ENCODE data around the gene DDX11. TPM values are rescaled to one million over a fixed set of nuclear protein-coding genes. Genes with fewer than 3 reads are reported as not detected.
"Not testable (repeated sequence)": the region's sequence is repeated elsewhere in the genome, so short reads cannot be mapped to it uniquely, and the experiment has no call there.

Gene DDX11
- total and polyA plus RNA-seq, 2 of the 4 experiments (the other 2 are of a cell fraction), result 10.8 to 17.6 TPM

DNA sequence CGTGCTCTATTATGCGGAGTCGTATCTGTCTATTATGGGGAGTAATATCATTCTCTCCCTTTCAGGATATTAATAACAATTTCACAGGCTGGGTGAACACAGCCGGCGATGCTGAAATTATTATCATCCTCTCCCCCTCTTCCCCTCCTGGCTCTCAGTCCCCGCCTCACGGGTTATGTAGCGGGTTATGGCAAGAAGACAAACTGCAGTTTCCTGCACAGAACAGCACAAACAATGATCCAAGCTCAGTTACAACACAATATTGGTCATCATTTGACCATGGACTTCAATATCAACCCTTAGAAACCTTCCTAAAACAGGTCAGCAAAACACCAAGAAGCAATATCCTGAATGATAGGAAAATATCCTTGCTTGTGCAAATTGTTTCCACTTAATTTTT lies 50.5 kb downstream of the DDX11 start:
- H4K91ac ChIP-seq (ENCODE audit: insufficient read depth, low read depth, low read length); H2BK5ac ChIP-seq (ENCODE audit: low read depth, low read length, poor library complexity, severe bottlenecking); H3K18ac ChIP-seq (ENCODE audit: low read depth, low read length); ATAC-seq (ENCODE audit: low read depth); H3K9ac ChIP-seq (ENCODE audit: low read depth, low read length); H3K9me1 ChIP-seq (ENCODE audit: insufficient read depth, low read length); H3K4me3 ChIP-seq (ENCODE audit: insufficient read depth, low read depth, low read length); H3K4me1 ChIP-seq (ENCODE audit: control insufficient read depth, insufficient read depth, low read length); H3K79me1 ChIP-seq (ENCODE audit: low read depth in 1 of 2, low read length in 2 of 2); dilution Hi-C loops (cut with HindIII; ENCODE audit: low sequenced_read_pairs, unreplicated experiment); DNase-seq; intact Hi-C loops (cut with micrococcal nuclease); POLR2A ChIA-PET (ENCODE audit: unreplicated experiment); CTCF ChIA-PET; H2AFZ ChIP-seq (replicated peaks; ENCODE audit: low read length, poor library complexity); H2AK5ac ChIP-seq (ENCODE audit: low read depth, low read length); H2BK15ac ChIP-seq (ENCODE audit: low read depth, low read length); BruUV-seq (replicated peaks); H4K8ac ChIP-seq (ENCODE audit: low read depth in 2 of 2, low read length in 2 of 2); H4K5ac ChIP-seq (ENCODE audit: low read depth, low read length); H4K20me1 ChIP-seq (ENCODE audit: insufficient read depth, low read length); H3K4me2 ChIP-seq (ENCODE audit: low read depth, low read length); H2BK120ac ChIP-seq (ENCODE audit: low read depth, low read length); H3K4ac ChIP-seq (ENCODE audit: low read depth, low read length); H3K9me3 ChIP-seq (ENCODE audit: control insufficient read depth, insufficient read depth, low read length); H2AK9ac ChIP-seq (replicated peaks; ENCODE audit: low read depth, low read length, poor library complexity); H2BK20ac ChIP-seq (ENCODE audit: low read depth, low read length); H3K27ac ChIP-seq (ENCODE audit: insufficient read depth, low read length); H3K36me3 ChIP-seq (ENCODE audit: control insufficient read depth, insufficient read depth, low read length); H3K56ac ChIP-seq (ENCODE audit: extremely low read depth, insufficient read depth, low read length); in situ Hi-C loops (cut with MboI; ENCODE audit: low sequenced_read_pairs); H3K14ac ChIP-seq (replicated peaks; ENCODE audit: low read depth, low read length); H3K23ac ChIP-seq (ENCODE audit: low read depth, low read length): not testable (repeated sequence)
- no CpG with 5 or more reads among the region's 8 CpGs for WGBS, 2 experiments (ENCODE audit: extremely low coverage in 2 of 2, insufficient read length in 1 of 2)
- H3K27me3 ChIP-seq (ENCODE audit: control insufficient read depth, insufficient read depth, low read length), result peaks cover 14% of the 10 kb centered on the region

DNA sequence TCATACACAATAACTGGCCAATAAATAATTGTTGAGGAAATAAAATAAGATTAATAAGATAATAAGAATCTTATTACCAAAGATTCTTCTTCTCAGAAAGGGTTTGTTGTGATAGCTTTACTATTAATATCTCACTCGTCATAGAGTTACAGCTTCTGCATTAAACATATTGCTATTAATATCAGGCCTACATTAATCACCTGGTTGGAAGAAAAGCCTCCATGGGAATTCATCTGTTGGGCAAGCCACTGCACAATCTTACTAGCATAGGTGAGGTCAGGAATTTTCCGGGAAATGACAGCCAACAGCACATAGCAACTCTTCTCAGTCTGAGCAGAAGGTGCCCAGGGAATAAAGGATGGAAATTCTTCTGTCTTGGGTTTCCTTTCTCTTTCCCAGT lies 51.5 kb downstream of the DDX11 start:
- DNase-seq; H2BK5ac ChIP-seq (ENCODE audit: low read depth, low read length, poor library complexity, severe bottlenecking); H2BK15ac ChIP-seq (ENCODE audit: low read depth, low read length); H2AFZ ChIP-seq (replicated peaks; ENCODE audit: low read length, poor library complexity); H3K4me1 ChIP-seq (ENCODE audit: control insufficient read depth, insufficient read depth, low read length); H3K56ac ChIP-seq (ENCODE audit: extremely low read depth, insufficient read depth, low read length); H2BK120ac ChIP-seq (ENCODE audit: low read depth, low read length); POLR2A ChIA-PET (ENCODE audit: unreplicated experiment); H4K5ac ChIP-seq (ENCODE audit: low read depth, low read length); H3K4me3 ChIP-seq (ENCODE audit: insufficient read depth, low read depth, low read length); dilution Hi-C loops (cut with HindIII; ENCODE audit: low sequenced_read_pairs, unreplicated experiment); H2BK20ac ChIP-seq (ENCODE audit: low read depth, low read length); H3K23ac ChIP-seq (ENCODE audit: low read depth, low read length); ATAC-seq (ENCODE audit: low read depth); H3K9me3 ChIP-seq (ENCODE audit: control insufficient read depth, insufficient read depth, low read length); BruUV-seq (replicated peaks); H3K4me2 ChIP-seq (ENCODE audit: low read depth, low read length); H3K27ac ChIP-seq (ENCODE audit: insufficient read depth, low read length); H3K9me1 ChIP-seq (ENCODE audit: insufficient read depth, low read length); CTCF ChIA-PET; in situ Hi-C loops (cut with MboI; ENCODE audit: low sequenced_read_pairs); H2AK9ac ChIP-seq (replicated peaks; ENCODE audit: low read depth, low read length, poor library complexity); H3K9ac ChIP-seq (ENCODE audit: low read depth, low read length); H3K36me3 ChIP-seq (ENCODE audit: control insufficient read depth, insufficient read depth, low read length); intact Hi-C loops (cut with micrococcal nuclease); H4K20me1 ChIP-seq (ENCODE audit: insufficient read depth, low read length); H4K91ac ChIP-seq (ENCODE audit: insufficient read depth, low read depth, low read length); H2AK5ac ChIP-seq (ENCODE audit: low read depth, low read length); H3K18ac ChIP-seq (ENCODE audit: low read depth, low read length); H3K4ac ChIP-seq (ENCODE audit: low read depth, low read length); H3K79me1 ChIP-seq (ENCODE audit: low read depth in 1 of 2, low read length in 2 of 2); H3K27me3 ChIP-seq (ENCODE audit: control insufficient read depth, insufficient read depth, low read length); H3K14ac ChIP-seq (replicated peaks; ENCODE audit: low read depth, low read length); H4K8ac ChIP-seq (ENCODE audit: low read depth in 2 of 2, low read length in 2 of 2): not testable (repeated sequence)
- no CpG with 5 or more reads among the region's 2 CpGs for WGBS, 2 experiments (ENCODE audit: extremely low coverage in 2 of 2, insufficient read length in 1 of 2)

All from IMR-90 (cell line).